Cardiac fibroblast (primary cell): ENCODE data around the gene MRI1.

Source experiments
- DNase-seq, 2 donors: peaks; one replicate each; pipeline versions ENCODE4 v3.0.0 to v3.0.0-alpha.2; 2010; ENCODE audit warnings: low read depth in 2 of 2
- H3K4me3 ChIP-seq, 2 donors: replicated peaks in 1 of 2; 1 replicate in 1 of 2; 2 replicates in 1 of 2; pipeline ENCODE4 v1.5.1; 2011; ENCODE audit warnings: low read depth in 2 of 2, low read length in 2 of 2, mild to moderate bottlenecking in 2 of 2, moderate library complexity in 1 of 2
- TF ChIP-seq, protein P1 (sequence below): IDR thresholded peaks from one replicate; pipeline ENCODE4 v1.5.1; 2011; ENCODE audit warnings: low read depth, mild to moderate bottlenecking, low read length, inconsistent platforms

The MRI1 gene

DNA sequence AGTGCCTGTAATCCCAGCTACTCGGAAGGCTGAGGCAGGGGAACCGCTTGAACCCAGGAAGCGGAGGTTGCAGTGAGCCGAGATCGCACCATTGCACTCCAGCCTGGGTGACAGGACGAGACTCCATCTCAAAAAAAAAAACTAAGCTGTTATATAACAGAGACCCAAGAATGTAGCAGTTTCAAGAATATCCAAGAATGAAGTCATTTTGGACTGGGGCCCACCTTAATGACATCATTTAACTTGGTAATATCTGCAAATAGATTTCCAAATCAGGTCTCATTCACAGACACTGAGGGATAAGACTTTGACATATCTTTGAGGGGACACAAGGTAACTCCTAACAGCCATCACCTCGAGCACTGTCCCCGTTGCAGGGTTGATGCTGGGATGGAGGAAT lies 36.5 kb upstream of the MRI1 start:
- DNase-seq = peak; percentile 34 to 73
- no peak overlapping the region for H3K4me3 ChIP-seq
- TF ChIP-seq, protein P1, sequence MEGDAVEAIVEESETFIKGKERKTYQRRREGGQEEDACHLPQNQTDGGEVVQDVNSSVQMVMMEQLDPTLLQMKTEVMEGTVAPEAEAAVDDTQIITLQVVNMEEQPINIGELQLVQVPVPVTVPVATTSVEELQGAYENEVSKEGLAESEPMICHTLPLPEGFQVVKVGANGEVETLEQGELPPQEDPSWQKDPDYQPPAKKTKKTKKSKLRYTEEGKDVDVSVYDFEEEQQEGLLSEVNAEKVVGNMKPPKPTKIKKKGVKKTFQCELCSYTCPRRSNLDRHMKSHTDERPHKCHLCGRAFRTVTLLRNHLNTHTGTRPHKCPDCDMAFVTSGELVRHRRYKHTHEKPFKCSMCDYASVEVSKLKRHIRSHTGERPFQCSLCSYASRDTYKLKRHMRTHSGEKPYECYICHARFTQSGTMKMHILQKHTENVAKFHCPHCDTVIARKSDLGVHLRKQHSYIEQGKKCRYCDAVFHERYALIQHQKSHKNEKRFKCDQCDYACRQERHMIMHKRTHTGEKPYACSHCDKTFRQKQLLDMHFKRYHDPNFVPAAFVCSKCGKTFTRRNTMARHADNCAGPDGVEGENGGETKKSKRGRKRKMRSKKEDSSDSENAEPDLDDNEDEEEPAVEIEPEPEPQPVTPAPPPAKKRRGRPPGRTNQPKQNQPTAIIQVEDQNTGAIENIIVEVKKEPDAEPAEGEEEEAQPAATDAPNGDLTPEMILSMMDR = no peak

DNA sequence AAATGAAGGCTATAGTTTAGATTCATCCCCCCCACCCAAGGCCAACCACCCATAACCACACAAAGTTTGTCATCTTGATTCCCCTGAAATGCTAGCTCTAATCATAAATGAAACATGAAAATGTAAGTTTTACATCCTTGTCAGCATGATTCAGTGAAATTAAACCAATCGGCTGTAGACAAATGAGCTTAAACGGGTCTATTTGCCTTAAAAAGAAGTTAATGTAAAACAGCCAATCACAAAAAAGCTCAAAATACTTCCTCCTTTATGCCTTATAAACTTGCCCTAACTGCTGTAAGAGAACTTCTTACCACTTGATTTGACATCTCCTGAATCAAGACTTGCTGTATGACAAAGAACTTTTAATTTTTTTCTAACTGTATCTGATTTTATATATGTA lies 34.5 kb upstream of the MRI1 start:
- TF ChIP-seq, protein P1 = no peak
- no peak overlapping the region for H3K4me3 ChIP-seq
- no peak for DNase-seq

- H3K4me3 ChIP-seq = peak overlapping the region; percentile 62 to 68
- DNase-seq = peak; percentile 96 to 97
- TF ChIP-seq, protein P1 = no peak
Measured at GRCh38 chr19:13731147-13731964, 33.0 kb upstream of the MRI1 start.

- TF ChIP-seq, protein P1 = no peak
- H3K4me3 ChIP-seq = peak overlapping the region; percentile 62 to 68
- no peak for DNase-seq
Measured at GRCh38 chr19:13732337-13732736, 32.0 kb upstream of the MRI1 start.

DNA sequence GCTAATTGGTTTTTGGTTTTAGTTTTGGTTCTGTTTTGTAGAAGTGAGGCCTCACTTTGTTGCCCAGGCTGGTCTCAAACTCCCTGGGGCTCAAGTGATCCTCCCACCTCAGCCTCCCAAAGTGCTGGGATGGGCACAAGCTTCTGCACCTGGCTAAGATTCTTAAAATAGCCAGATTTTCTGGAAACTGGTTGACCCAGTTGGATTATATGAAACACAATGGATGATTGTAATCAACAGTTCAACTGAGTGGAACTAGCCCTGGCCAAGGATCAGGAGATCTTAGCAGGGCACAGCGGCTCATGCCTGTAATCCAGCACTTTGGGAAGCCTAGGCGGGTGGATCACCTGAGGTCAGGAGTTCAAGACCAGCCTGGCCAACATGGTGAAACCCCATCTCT lies 29.6 kb upstream of the MRI1 start:
- TF ChIP-seq, protein P1 = no peak
- no peak overlapping the region for H3K4me3 ChIP-seq
- no peak for DNase-seq

- H3K4me3 ChIP-seq = no peak overlapping the region
- TF ChIP-seq, protein P1 = no peak
Measured at GRCh38 chr19:13738073-13738472, 26.2 kb upstream of the MRI1 start.

More at GRCh38 chr19:13738073-13738472, 26.2 kb upstream of the MRI1 start:
- no peak for DNase-seq
